Skeletal muscle cell (primary cell): Measurements from ENCODE around the gene CRACR2B.

Experiments used
- DNase-seq: peaks from one replicate; pipeline ENCODE4 v3.0.0-alpha.2; 2010; ENCODE audit warnings: low read depth
- H3K4me3 ChIP-seq: 2 replicates; pipeline ENCODE4 v1.5.1; 2011; ENCODE audit warnings: low read depth, mild to moderate bottlenecking, control low read depth, low read length, moderate library complexity

The CRACR2B gene

DNA sequence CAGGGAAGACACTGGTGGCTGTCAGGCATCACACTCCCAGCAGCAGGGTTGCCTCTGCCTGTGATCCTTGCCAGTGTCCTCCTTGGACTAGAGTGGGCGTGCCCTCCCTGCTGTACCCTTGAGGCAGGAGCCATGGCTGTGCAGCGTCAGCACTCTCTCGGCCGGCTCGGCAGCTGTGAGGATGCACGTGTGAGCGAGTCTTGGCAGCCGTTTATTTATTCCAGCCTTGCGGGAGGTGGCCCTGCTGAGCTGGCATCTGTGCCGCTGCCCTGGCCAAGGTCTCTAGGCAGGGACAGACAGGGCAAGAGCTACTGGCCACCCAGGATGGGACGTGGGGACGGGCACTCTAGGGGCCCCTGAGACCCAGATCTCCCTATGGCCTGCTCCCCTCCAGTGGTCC, 48.8 kb downstream of the CRACR2B start:
- H3K4me3 ChIP-seq, result no peak overlapping the region
- DNase-seq, result no peak

DNA sequence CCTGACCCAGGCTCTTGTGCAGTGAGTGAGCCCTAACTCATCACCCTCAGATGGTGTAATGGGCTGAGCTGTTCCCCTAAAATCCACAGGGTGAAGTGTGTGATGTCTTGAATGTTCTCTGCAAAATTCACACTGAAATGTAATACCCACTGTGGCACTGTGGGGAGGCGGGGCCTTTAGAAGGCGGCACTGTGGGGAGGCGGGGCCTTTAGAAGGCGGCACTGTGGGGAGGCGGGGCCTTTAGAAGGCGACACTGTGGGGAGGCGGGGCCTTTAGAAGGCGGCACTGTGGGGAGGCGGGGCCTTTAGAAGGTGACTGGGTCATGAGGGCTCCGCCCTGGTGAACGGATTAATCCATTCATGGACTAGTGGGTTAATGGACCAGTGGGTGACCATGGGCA, 49.8 kb downstream of the CRACR2B start:
- DNase-seq, result no peak
- H3K4me3 ChIP-seq, result no peak overlapping the region

DNA sequence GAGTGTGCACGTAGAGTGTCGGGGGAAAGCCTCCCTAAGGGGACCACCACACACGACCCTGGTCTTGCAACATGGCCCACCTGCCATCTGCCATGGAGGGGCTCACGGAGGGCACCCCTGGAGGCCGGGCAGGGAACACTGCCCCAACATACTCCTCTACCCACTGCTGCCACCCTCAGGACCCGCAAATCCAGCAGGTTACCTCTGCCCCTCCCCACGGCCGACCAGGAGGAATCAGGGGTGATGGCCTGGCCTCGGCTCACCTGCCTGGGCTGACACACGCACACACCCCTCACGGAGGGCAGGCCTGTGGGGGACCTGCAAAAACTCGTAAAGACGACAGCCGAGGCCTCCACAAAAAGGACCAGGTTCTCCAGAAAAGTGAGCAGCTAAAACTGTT, 52.7 kb downstream of the CRACR2B start:
- H3K4me3 ChIP-seq, result no peak overlapping the region

More for the DNA sequence above, 52.7 kb downstream of the CRACR2B start:
- no peak for DNase-seq
